GM21423 (cell line): ENCODE measurements around the gene ARRB1.
A peak's percentile ranks its signal among the peaks of the same experiment; 100 is the strongest.
"Not testable (repeated sequence)": the region's sequence is repeated elsewhere in the genome, so short reads cannot be mapped to it uniquely, and the experiment has no call there.

Experiments
- ATAC-seq: cut with Tn5 transposase; IDR thresholded peaks from one replicate; pipeline ENCODE4 v1.9.1; 2021; ENCODE audit warnings: mild to moderate bottlenecking, moderate library complexity; ENCODE audit not compliant: unreplicated experiment

The ARRB1 gene

GRCh38 chr11:75351541-75351790 is at the start of gene ARRB1:
TSS of gene ARRB1 (minus strand) at chr11:75351661. CDS start at chr11:75351607, 54 bp downstream.
- ATAC-seq, result no peak

GRCh38 chr11:75400146-75400865 is 48.8 kb upstream of the ARRB1 start:
- no peak for ATAC-seq

- ATAC-seq, result peak; percentile 94
Measured at GRCh38 chr11:75399344-75400145, 48.1 kb upstream of the ARRB1 start, which contains the start of gene RPS3. TSS of gene RPS3 (plus strand) at chr11:75399518. CDS start at chr11:75399548, 30 bp downstream.

GRCh38 chr11:75398906-75399305 is 47.4 kb upstream of the ARRB1 start:
- ATAC-seq, result peak; percentile 6

- ATAC-seq, result no peak
Measured at GRCh38 chr11:75394085-75394840, 42.8 kb upstream of the ARRB1 start.

GRCh38 chr11:75389925-75390324 is 38.5 kb upstream of the ARRB1 start:
- no peak for ATAC-seq

GRCh38 chr11:75389276-75389605 is 37.8 kb upstream of the ARRB1 start:
- no peak for ATAC-seq

- ATAC-seq, result no peak
Measured at GRCh38 chr11:75388386-75389275, 37.2 kb upstream of the ARRB1 start.

GRCh38 chr11:75387736-75388294 is 36.4 kb upstream of the ARRB1 start:
- ATAC-seq, result no peak

GRCh38 chr11:75386942-75387630 is 35.6 kb upstream of the ARRB1 start:
- ATAC-seq, result no peak

GRCh38 chr11:75384438-75385080 is 33.1 kb upstream of the ARRB1 start:
- ATAC-seq, result no peak

GRCh38 chr11:75383246-75383645 is 31.8 kb upstream of the ARRB1 start:
- ATAC-seq, result no peak

- no peak for ATAC-seq
Measured at GRCh38 chr11:75380716-75381420, 29.4 kb upstream of the ARRB1 start.

- no peak for ATAC-seq
Measured at GRCh38 chr11:75380245-75380644, 28.8 kb upstream of the ARRB1 start.

GRCh38 chr11:75378776-75379175 is 27.3 kb upstream of the ARRB1 start:
- not testable (repeated sequence) for ATAC-seq

GRCh38 chr11:75376175-75376574 is 24.7 kb upstream of the ARRB1 start:
- no peak for ATAC-seq

GRCh38 chr11:75375626-75376025 is 24.2 kb upstream of the ARRB1 start:
- ATAC-seq, result no peak

GRCh38 chr11:75374646-75375045 is 23.2 kb upstream of the ARRB1 start:
- ATAC-seq, result no peak

- ATAC-seq, result no peak
Measured at GRCh38 chr11:75373201-75373600, 21.7 kb upstream of the ARRB1 start.
